HG03064 (cell line): ENCODE data around the gene BPNT1.
"Not testable (repeated sequence)": the region's sequence is repeated elsewhere in the genome, so short reads cannot be mapped to it uniquely, and the experiment has no call there.

Experiments
- ATAC-seq: cut with Tn5 transposase; IDR thresholded peaks from one replicate; pipeline ENCODE4 v1.9.1; 2021; ENCODE audit warnings: low read depth; ENCODE audit not compliant: unreplicated experiment

Gene BPNT1

GRCh38 chr1:220084460-220084859 is 5.1 kb downstream of the BPNT1 start:
- ATAC-seq = no peak

GRCh38 chr1:220077887-220078286 is 11.7 kb downstream of the BPNT1 start:
- no peak for ATAC-seq

GRCh38 chr1:220076861-220077762 is 12.5 kb downstream of the BPNT1 start:
- ATAC-seq = no peak

GRCh38 chr1:220067269-220068204 is 22.1 kb downstream of the BPNT1 start:
- ATAC-seq = no peak

DNA sequence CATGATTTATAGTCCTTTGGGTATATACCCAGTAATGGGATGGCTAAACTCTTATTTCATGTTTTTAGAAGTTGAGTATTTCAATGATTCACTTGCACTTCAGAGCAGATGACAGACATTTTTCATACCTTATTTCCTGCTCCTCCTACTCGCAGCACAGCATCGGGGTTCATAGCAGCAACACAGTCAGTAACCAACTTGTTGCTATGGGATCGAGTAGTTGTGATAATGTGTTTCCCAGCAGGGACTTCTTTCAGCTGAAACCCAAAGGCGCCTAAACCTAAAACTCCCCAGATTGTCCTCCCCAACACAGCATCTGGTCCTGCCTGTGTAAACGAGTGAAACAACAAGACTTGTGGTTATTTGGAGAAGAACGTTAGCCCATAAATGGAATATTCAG is 27.0 kb downstream of the BPNT1 start:
- no peak for ATAC-seq

- ATAC-seq = no peak
Observed at GRCh38 chr1:220060876-220061275, 28.7 kb downstream of the BPNT1 start.

DNA sequence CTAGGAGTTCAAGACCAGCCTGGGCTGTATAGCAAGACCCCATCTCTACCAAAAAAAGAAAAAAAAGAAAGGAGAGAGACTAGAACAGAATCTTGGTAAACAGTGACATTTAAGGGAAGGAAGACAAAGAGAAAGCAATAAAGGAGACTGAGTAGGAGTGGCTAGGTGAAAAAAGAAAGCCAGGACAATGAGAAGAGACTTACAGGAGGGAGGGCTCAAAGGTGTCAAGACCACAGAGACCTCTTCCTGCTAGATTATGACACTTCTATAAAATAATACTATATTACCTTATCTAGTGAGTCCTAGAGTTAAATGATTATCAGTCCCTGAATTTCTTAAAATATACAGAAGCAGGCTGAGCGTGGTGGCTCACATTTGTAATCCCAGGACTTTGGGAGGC is 33.2 kb downstream of the BPNT1 start:
- no peak for ATAC-seq

DNA sequence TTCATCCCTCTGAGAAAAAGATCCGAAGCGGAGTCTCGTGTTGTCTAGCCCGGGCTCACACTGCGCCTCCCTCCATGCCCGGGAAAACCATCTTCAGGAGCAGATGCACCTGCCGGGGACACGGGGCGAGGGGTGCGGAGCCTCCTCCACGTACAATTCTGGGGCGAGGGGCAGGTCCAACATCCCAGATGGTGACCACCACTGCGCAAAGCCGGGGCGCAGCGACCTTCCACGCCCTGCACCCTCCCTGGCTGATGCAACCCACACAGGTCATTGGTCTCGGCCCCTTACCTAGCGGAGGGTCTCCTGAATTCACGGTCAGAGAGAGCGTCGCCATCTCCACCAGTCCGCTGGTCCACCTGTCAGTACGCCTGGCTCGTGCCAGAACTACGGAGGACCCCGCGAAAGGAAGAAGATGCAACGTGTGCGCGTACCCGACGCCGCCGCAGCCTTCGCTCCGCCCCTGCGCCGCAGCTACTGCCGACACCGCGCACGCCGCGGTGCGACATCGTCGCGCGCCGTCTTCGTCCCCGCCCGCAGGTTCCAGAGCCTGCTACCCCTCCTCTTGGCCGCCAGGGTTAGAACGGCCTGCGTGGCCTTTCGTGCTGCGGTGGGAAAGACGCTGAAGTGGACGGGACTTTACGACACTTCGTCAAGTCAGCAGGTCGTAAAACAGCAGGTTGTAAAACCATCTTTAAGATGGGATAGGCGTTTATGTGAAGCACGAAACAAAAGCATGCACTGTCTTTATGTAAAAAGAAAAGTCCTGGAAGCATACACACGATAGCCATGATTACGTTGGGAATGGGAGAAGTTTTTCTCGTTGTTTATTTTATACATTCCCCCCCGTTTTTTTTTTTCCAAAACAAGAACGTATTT is 43.3 kb downstream of the BPNT1 start, which contains the start of gene EPRS1:
Gene EPRS1 (minus strand): TSS at position 454 of the 879 bp plus-strand sequence. CDS start 117 bp downstream, at position 337.
- ATAC-seq = peak; percentile 99

DNA sequence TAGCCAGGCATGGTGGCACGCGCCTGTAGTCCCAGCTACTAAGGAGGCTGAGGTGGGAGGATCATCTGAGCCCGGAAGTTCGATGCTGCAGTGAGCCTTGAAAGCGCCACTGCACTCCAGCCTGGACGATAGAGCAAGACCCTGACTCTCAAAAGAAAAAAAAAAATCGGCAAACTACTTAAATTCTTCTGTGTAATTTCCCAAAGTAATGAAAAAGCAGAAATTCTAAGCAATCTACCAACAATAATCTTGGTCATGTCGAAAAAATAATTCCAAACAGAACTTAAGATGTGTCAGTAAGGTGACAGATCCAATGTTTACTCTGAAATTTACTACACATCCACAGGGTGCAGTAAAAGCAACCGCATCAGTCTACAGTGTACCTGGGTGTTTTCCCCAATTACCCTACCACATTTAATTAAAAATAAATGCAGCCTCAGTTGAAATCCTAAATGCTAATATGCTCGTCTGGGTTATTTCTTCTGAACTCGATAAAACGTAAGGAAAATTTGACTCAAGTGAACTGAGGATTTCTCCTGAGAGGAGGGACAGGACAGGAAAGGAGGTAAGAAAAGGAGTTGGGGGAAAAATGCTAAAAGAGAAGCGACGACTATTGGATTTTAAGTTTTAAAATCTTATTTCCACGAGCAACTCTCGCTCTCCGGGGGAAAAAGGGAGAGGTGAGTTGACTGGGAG is 44.1 kb downstream of the BPNT1 start:
- no peak for ATAC-seq

GRCh38 chr1:220044678-220045355 is 44.8 kb downstream of the BPNT1 start:
- ATAC-seq = no peak

- ATAC-seq = no peak
Observed at GRCh38 chr1:220043646-220044045, 45.9 kb downstream of the BPNT1 start.

- ATAC-seq = no peak
Observed at GRCh38 chr1:220040028-220040596, 49.5 kb downstream of the BPNT1 start.

DNA sequence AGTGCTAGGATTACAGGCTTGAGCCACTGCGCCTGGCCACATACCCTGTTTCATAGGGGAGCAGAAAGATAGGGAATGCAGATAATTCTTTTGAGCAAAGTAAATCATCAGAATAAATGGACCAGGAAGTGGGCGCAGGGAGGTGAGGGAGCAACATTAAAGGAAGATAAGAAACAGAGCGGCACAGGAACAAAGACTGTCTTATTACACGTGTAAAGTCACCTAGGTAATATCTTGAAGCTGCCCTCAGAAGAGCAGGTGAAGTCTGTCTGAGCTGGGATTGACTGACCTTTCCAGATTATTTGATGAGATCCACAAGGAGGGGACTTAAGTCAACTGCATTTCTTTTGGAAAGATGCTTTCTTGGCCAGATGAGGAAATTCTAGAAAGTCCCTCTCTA is 50.9 kb downstream of the BPNT1 start:
- no peak for ATAC-seq

- ATAC-seq = not testable (repeated sequence)
Observed at GRCh38 chr1:220037810-220038209, 51.8 kb downstream of the BPNT1 start.

GRCh38 chr1:220032911-220033310 is 56.7 kb downstream of the BPNT1 start:
- no peak for ATAC-seq

- no peak for ATAC-seq
Observed at GRCh38 chr1:220031287-220031686, 58.3 kb downstream of the BPNT1 start.

GRCh38 chr1:220028346-220028895 is 61.2 kb downstream of the BPNT1 start:
- no peak for ATAC-seq

DNA sequence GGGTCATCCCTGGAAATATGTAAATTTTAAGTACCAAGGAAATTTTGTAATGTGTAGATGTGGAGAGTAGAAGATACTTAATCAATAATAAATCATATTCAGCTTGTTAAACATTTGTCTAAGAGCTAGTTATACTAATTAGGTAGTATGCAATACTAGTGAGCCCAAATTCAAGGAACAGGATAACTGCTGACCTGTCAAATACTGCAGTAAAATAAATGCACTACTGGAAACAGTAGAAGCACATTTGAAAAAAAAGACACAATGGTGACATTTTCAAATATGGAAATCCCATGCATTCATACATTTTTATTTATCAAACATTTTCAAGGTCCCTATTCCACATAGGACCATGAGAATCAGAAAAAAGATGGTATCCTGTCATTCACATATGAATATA is 70.5 kb downstream of the BPNT1 start:
- ATAC-seq = no peak
